Chondrocyte (in vitro differentiated cells): ENCODE measurements around the gene CENPF. TPM values are rescaled to one million over a fixed set of nuclear protein-coding genes. Genes with fewer than 3 reads are reported as not detected.

Experiments used
- DNase-seq: peaks from one replicate; pipeline ENCODE4 v3.0.0; 2021; ENCODE audit warnings: mixed read lengths, low spot score
- H3K27ac Mint-ChIP-seq: one replicate; pipeline ENCODE4 v1.8.0; 2021; ENCODE audit warnings: mild to moderate bottlenecking, moderate library complexity, mixed read lengths; ENCODE audit not compliant: unreplicated experiment
- H3K27me3 Mint-ChIP-seq: 2 replicates; pipeline ENCODE4 v1.8.0; 2021; ENCODE audit warnings: low read depth, mixed read lengths
- H3K36me3 Mint-ChIP-seq: 2 replicates; pipeline ENCODE4 v1.8.0; 2021; ENCODE audit warnings: low read depth, mixed read lengths
- H3K4me1 Mint-ChIP-seq: 2 replicates; pipeline ENCODE4 v1.8.0; 2021; ENCODE audit warnings: low read depth, mild to moderate bottlenecking, mixed read lengths
- H3K4me3 Mint-ChIP-seq: one replicate; pipeline ENCODE4 v1.8.0; 2021; ENCODE audit warnings: mild to moderate bottlenecking, moderate library complexity, mixed read lengths; ENCODE audit not compliant: unreplicated experiment
- H3K9me3 Mint-ChIP-seq: 2 replicates; pipeline ENCODE4 v1.8.0; 2021; ENCODE audit warnings: low read depth, mixed read lengths
- total RNA-seq: library from RNA; stranded (reverse); gene quantifications from 3 replicates; pipeline ENCODE4 v1.2.1, GENCODE V29; 2021
- TF ChIP-seq, protein P1 (sequence below): fragments of 200-600 bp; sonication (generic); IDR thresholded peaks from 2 replicates; pipeline ENCODE4 v1.5.0; 2021; ENCODE audit warnings: antibody characterized with exemption, mild to moderate bottlenecking, moderate library complexity

The CENPF gene
- total RNA-seq, 1 donor from 2014 or later, result 19.8 TPM

DNA sequence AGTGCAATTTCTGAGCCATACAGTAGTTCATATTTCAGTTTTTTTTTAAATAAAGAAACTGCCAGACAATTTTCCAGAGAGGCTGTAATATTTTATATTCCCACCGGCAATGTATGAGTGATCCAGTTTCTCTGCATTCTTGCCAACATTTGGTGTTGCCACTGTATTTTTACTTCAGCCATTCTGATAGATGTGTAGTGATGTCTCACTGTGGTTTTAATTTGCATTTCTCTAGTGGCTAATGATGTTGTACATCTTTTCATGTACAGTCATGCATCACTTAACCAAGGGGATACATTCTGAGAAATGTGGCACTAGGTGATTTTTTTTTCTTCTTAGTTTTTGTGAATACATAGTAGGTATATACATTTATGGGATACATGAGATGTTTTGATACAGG, 99.6 kb downstream of the CENPF start:
- peaks cover 26% of the 10 kb centered on the region for H3K9me3 Mint-ChIP-seq
- H3K36me3 Mint-ChIP-seq, result peaks cover 4% of the 10 kb centered on the region
- H3K27me3 Mint-ChIP-seq, result peaks cover 2% of the 10 kb centered on the region
- TF ChIP-seq, protein P1, sequence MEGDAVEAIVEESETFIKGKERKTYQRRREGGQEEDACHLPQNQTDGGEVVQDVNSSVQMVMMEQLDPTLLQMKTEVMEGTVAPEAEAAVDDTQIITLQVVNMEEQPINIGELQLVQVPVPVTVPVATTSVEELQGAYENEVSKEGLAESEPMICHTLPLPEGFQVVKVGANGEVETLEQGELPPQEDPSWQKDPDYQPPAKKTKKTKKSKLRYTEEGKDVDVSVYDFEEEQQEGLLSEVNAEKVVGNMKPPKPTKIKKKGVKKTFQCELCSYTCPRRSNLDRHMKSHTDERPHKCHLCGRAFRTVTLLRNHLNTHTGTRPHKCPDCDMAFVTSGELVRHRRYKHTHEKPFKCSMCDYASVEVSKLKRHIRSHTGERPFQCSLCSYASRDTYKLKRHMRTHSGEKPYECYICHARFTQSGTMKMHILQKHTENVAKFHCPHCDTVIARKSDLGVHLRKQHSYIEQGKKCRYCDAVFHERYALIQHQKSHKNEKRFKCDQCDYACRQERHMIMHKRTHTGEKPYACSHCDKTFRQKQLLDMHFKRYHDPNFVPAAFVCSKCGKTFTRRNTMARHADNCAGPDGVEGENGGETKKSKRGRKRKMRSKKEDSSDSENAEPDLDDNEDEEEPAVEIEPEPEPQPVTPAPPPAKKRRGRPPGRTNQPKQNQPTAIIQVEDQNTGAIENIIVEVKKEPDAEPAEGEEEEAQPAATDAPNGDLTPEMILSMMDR, result no peak
- no peaks in the 10 kb centered on the region for H3K4me1 Mint-ChIP-seq
- no peak overlapping the region for H3K27ac Mint-ChIP-seq
- no peak for DNase-seq
- no peak overlapping the region for H3K4me3 Mint-ChIP-seq

- H3K4me3 Mint-ChIP-seq, result no peak overlapping the region
- no peak for DNase-seq
- TF ChIP-seq, protein P1, result no peak
- peaks cover 6% of the 10 kb centered on the region for H3K27me3 Mint-ChIP-seq
- peaks cover 24% of the 10 kb centered on the region for H3K9me3 Mint-ChIP-seq
- peaks cover 2% of the 10 kb centered on the region for H3K36me3 Mint-ChIP-seq
- no peak overlapping the region for H3K27ac Mint-ChIP-seq
- H3K4me1 Mint-ChIP-seq, result no peaks in the 10 kb centered on the region
Measured at GRCh38 chr1:214707306-214708087, 104.5 kb downstream of the CENPF start.

- Mint-ChIP-seq H3K27ac (no peak overlapping the region), H3K9me3 (peaks cover 24% of the 10 kb centered on the region), H3K27me3 (peaks cover 8% of the 10 kb centered on the region), H3K36me3 (peaks cover 2% of the 10 kb centered on the region), H3K4me3 (no peak overlapping the region), H3K4me1 (no peaks in the 10 kb centered on the region)
- TF ChIP-seq, protein P1, result no peak
- no peak for DNase-seq
Measured at GRCh38 chr1:214708321-214708955, 105.4 kb downstream of the CENPF start.

- TF ChIP-seq, protein P1, result no peak
- no peaks in the 10 kb centered on the region for H3K4me1 Mint-ChIP-seq
- no peak for DNase-seq
- H3K36me3 Mint-ChIP-seq, result peaks cover 2% of the 10 kb centered on the region
- no peak overlapping the region for H3K27ac Mint-ChIP-seq
- H3K4me3 Mint-ChIP-seq, result no peak overlapping the region
- H3K27me3 Mint-ChIP-seq, result peaks cover 10% of the 10 kb centered on the region
- H3K9me3 Mint-ChIP-seq, result peaks cover 17% of the 10 kb centered on the region
Measured at GRCh38 chr1:214709241-214709640, 106.2 kb downstream of the CENPF start.

DNA sequence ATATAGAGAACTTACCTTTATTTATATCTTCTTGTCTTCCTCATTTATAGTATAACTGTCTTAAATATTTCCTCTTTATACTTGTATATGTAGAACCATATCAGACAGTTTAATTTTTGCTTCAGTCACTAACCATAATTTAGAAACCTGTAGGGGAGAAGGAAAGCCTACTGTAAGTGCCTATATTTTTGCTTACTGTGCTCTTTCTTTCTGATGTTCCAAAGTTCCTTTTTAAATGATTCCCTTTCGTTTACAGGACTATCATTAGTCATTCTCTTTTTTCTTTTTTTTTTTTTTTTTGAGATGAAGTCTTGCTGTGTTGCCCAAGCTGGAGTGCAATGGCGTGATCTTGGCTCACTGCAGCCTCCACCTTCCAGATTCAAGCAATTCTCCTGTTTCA, 109.7 kb downstream of the CENPF start:
- H3K9me3 Mint-ChIP-seq, result peaks cover 2% of the 10 kb centered on the region
- no peak overlapping the region for H3K4me3 Mint-ChIP-seq
- TF ChIP-seq, protein P1, result no peak
- DNase-seq, result no peak
- H3K4me1 Mint-ChIP-seq, result no peaks in the 10 kb centered on the region
- H3K27ac Mint-ChIP-seq, result no peak overlapping the region
- peaks cover 32% of the 10 kb centered on the region for H3K27me3 Mint-ChIP-seq
- H3K36me3 Mint-ChIP-seq, result no peaks in the 10 kb centered on the region

Other genes starting within 250 kb of the CENPF start
- gene PTPN14, start 51.6 kb upstream of the CENPF start, total RNA-seq, result 125 to 174 TPM (median 136 TPM) in 3 replicates